ENCODE measurements around the gene SDK2.

SDK2 gene

GRCh38 chr17:73644145-73645049, at the start of gene SDK2:
TSS of gene SDK2 (minus strand) at chr17:73644445. CDS start at chr17:73644088, 357 bp downstream.
- DNase-seq (ENCODE audit: low read depth), result no peak

- no peak for DNase-seq (ENCODE audit: low read depth)
These were observed 48.8 kb upstream of the SDK2 start for GRCh38 chr17:73693071-73693470.

- DNase-seq (ENCODE audit: low read depth), result no peak
These were observed 47.1 kb upstream of the SDK2 start for GRCh38 chr17:73691321-73691766.

- DNase-seq (ENCODE audit: low read depth), result no peak
These were observed 46.4 kb upstream of the SDK2 start for GRCh38 chr17:73690676-73691075.

- no peak for DNase-seq (ENCODE audit: low read depth)
These were observed 45.5 kb upstream of the SDK2 start for GRCh38 chr17:73689596-73690275.

- no peak for DNase-seq (ENCODE audit: low read depth)
These were observed 42.7 kb upstream of the SDK2 start for GRCh38 chr17:73686961-73687360.

- no peak for DNase-seq (ENCODE audit: low read depth)
These were observed 41.9 kb upstream of the SDK2 start for GRCh38 chr17:73686126-73686525.

- DNase-seq (ENCODE audit: low read depth), result no peak
These were observed 39.9 kb upstream of the SDK2 start for GRCh38 chr17:73684183-73684582.

GRCh38 chr17:73683771-73684170, 39.5 kb upstream of the SDK2 start:
- no peak for DNase-seq (ENCODE audit: low read depth)

GRCh38 chr17:73681946-73682345, 37.7 kb upstream of the SDK2 start:
- DNase-seq (ENCODE audit: low read depth), result no peak

- no peak for DNase-seq (ENCODE audit: low read depth)
These were observed 35.2 kb upstream of the SDK2 start for GRCh38 chr17:73679476-73679875.

- no peak for DNase-seq (ENCODE audit: low read depth)
These were observed 34.8 kb upstream of the SDK2 start for GRCh38 chr17:73678999-73679398.

- DNase-seq (ENCODE audit: low read depth), result no peak
These were observed 25.5 kb upstream of the SDK2 start for GRCh38 chr17:73669771-73670170.

GRCh38 chr17:73667181-73667959, 23.1 kb upstream of the SDK2 start:
- DNase-seq (ENCODE audit: low read depth), result no peak

GRCh38 chr17:73663614-73664013, 19.4 kb upstream of the SDK2 start:
- DNase-seq (ENCODE audit: low read depth), result no peak

GRCh38 chr17:73660366-73660765, 16.1 kb upstream of the SDK2 start:
- DNase-seq (ENCODE audit: low read depth), result no peak

GRCh38 chr17:73658821-73659515, 14.7 kb upstream of the SDK2 start:
- DNase-seq (ENCODE audit: low read depth), result no peak

GRCh38 chr17:73657473-73658116, 13.3 kb upstream of the SDK2 start:
- DNase-seq (ENCODE audit: low read depth), result no peak

- no peak for DNase-seq (ENCODE audit: low read depth)
These were observed 10.0 kb upstream of the SDK2 start for GRCh38 chr17:73654241-73654640.

GRCh38 chr17:73653810-73654209, 9.6 kb upstream of the SDK2 start:
- DNase-seq (ENCODE audit: low read depth), result no peak

- no peak for DNase-seq (ENCODE audit: low read depth)
These were observed 8.7 kb upstream of the SDK2 start for GRCh38 chr17:73652886-73653480.
